Measurements from ENCODE around the gene CFAP74. TPM values are rescaled to one million over a fixed set of nuclear protein-coding genes. Genes with fewer than 3 reads are reported as not detected.

CFAP74 gene
- total RNA-seq, 1 experiment from 2014 or later, result 0.28 TPM

GRCh38 chr1:1972976-1973715 is 30.4 kb downstream of the CFAP74 start:
- H3K27ac Mint-ChIP-seq, result no peak overlapping the region; a peak in 1 of 7 replicates
- H3K9me3 Mint-ChIP-seq, result peaks cover 13 to 15% of the 10 kb centered on the region in 2 experiments; a peak in 4 of 5 replicates
- no peaks in the 10 kb centered on the region; a peak in 2 of 7 replicates for H3K36me3 Mint-ChIP-seq (ENCODE audit: insufficient read depth in 1 of 3, low read depth in 3 of 3)
- no peak overlapping the region for H3K56ac ChIP-seq (ENCODE audit: insufficient read length, low read depth, low read length)
- no peak overlapping the region for H3K27ac ChIP-seq (ENCODE audit: insufficient read length, low read depth, low read length)
- no peaks in the 10 kb centered on the region for H3K9me3 ChIP-seq (ENCODE audit: control insufficient read depth, low read depth, low read length)
- no peaks in the 10 kb centered on the region for H3K79me2 ChIP-seq (ENCODE audit: insufficient read depth, low read length)
- no peaks in the 10 kb centered on the region for H4K20me1 ChIP-seq (ENCODE audit: control insufficient read depth, insufficient read depth, insufficient read length)
- H2AK5ac ChIP-seq (ENCODE audit: insufficient read length, low read length), result no peak overlapping the region
- no peak overlapping the region for H2BK12ac ChIP-seq (ENCODE audit: insufficient read length, low read depth, low read length)
- no peaks in the 10 kb centered on the region for H3K23me2 ChIP-seq (ENCODE audit: insufficient read length, low read depth, low read length, poor library complexity, severe bottlenecking)
- H4K91ac ChIP-seq (ENCODE audit: insufficient read length, low read depth, low read length), result no peak overlapping the region
- no peak for TF ChIP-seq CTCF (conservative IDR thresholded peaks at IDR 0.05)
- no peak overlapping the region for H3K18ac ChIP-seq (ENCODE audit: insufficient read length, low read depth, low read length)
- H3K4me3 Mint-ChIP-seq, result no peak overlapping the region
- no peak overlapping the region for H3T11ph ChIP-seq (ENCODE audit: low read length)
- H3K79me1 ChIP-seq (ENCODE audit: insufficient read depth, low read depth, low read length, poor library complexity, severe bottlenecking), result no peaks in the 10 kb centered on the region
- no peak overlapping the region for H4K8ac ChIP-seq (replicated peaks; ENCODE audit: insufficient read length, low read depth, low read length)
- no peak overlapping the region for H2BK120ac ChIP-seq (ENCODE audit: low read depth, low read length, poor library complexity, severe bottlenecking)
- WGBS (ENCODE audit: extremely low coverage, insufficient read length, low lambda C conversion rate), result no CpG with 5 or more reads among the region's 22 CpGs
- no peak overlapping the region for H3K14ac ChIP-seq (ENCODE audit: insufficient read depth, low read length)
- H2BK20ac ChIP-seq (ENCODE audit: low read depth, low read length, poor library complexity, severe bottlenecking), result no peak overlapping the region
- no peak overlapping the region for H2BK15ac ChIP-seq (ENCODE audit: low read depth, low read length)
- no peak overlapping the region for H3K9ac ChIP-seq (ENCODE audit: extremely low read depth, insufficient read length, low read length)
- no peak overlapping the region for H3K4ac ChIP-seq (ENCODE audit: low read depth, low read length)
- no peak overlapping the region for H3K4me2 ChIP-seq (ENCODE audit: insufficient read depth, insufficient read length, low read length)
- no peaks in the 10 kb centered on the region for H3K27me3 ChIP-seq (ENCODE audit: insufficient read depth, low read length)
- no peak for DNase-seq
- peaks cover 5% of the 10 kb centered on the region for H3K27me3 Mint-ChIP-seq (ENCODE audit: low read depth)
- H3K23ac ChIP-seq (ENCODE audit: insufficient read length, low read depth, low read length), result no peak overlapping the region
- no peaks in the 10 kb centered on the region for H3K4me1 ChIP-seq (ENCODE audit: insufficient read depth, low read length)
- no peak overlapping the region for H2BK5ac ChIP-seq (ENCODE audit: insufficient read length, low read length)
- H2AFZ ChIP-seq (ENCODE audit: low read length), result no peak overlapping the region
- no peak overlapping the region for H4K5ac ChIP-seq (ENCODE audit: insufficient read length, low read depth, low read length)
- peaks cover 0 to 12% of the 10 kb centered on the region in 2 experiments; a peak in 3 of 4 replicates for H3K4me1 Mint-ChIP-seq
